Activated CD8-positive, alpha-beta memory T cell treated with anti-CD3 and anti-CD28 coated beads, Interleukin-2, amount 50 U/mL, for 4 hours (primary cell): ENCODE data around the gene CD72.
"Not testable (repeated sequence)": the region's sequence is repeated elsewhere in the genome, so short reads cannot be mapped to it uniquely, and the experiment has no call there.

Source experiments
- DNase-seq: peaks from one replicate; pipeline ENCODE4 v3.0.0-alpha.2; 2020

Gene CD72

GRCh38 chr9:35649431-35650340 lies 31.5 kb upstream of the CD72 start:
- DNase-seq = no peak

GRCh38 chr9:35646533-35647265 lies 28.5 kb upstream of the CD72 start:
- DNase-seq = peak; percentile 92

GRCh38 chr9:35646153-35646532 lies 27.9 kb upstream of the CD72 start:
- DNase-seq = no peak

- not testable (repeated sequence) for DNase-seq
Measured at GRCh38 chr9:35645736-35646135, 27.5 kb upstream of the CD72 start.

- no peak for DNase-seq
Measured at GRCh38 chr9:35643046-35643445, 24.8 kb upstream of the CD72 start.

GRCh38 chr9:35641478-35641877 lies 23.3 kb upstream of the CD72 start:
- not testable (repeated sequence) for DNase-seq

- not testable (repeated sequence) for DNase-seq
Measured at GRCh38 chr9:35640431-35640830, 22.2 kb upstream of the CD72 start.

GRCh38 chr9:35639631-35640030 lies 21.4 kb upstream of the CD72 start:
- DNase-seq = no peak

- not testable (repeated sequence) for DNase-seq
Measured at GRCh38 chr9:35639225-35639624, 21.0 kb upstream of the CD72 start.

- not testable (repeated sequence) for DNase-seq
Measured at GRCh38 chr9:35638751-35639150, 20.5 kb upstream of the CD72 start.

- not testable (repeated sequence) for DNase-seq
Measured at GRCh38 chr9:35637427-35637955, 19.3 kb upstream of the CD72 start.

GRCh38 chr9:35636877-35637246 lies 18.6 kb upstream of the CD72 start:
- DNase-seq = not testable (repeated sequence)

GRCh38 chr9:35636135-35636876 lies 18.1 kb upstream of the CD72 start:
- no peak for DNase-seq

- no peak for DNase-seq
Measured at GRCh38 chr9:35635730-35636129, 17.5 kb upstream of the CD72 start.

GRCh38 chr9:35629597-35629996 lies 11.4 kb upstream of the CD72 start:
- no peak for DNase-seq

- DNase-seq = no peak
Measured at GRCh38 chr9:35628389-35628991, 10.3 kb upstream of the CD72 start.

- DNase-seq = no peak
Measured at GRCh38 chr9:35627575-35627974, 9.4 kb upstream of the CD72 start.

GRCh38 chr9:35619800-35620158 lies 1.6 kb upstream of the CD72 start:
- no peak for DNase-seq

GRCh38 chr9:35618854-35619799 lies 914 bp upstream of the CD72 start:
- peak; percentile 32 for DNase-seq

- no peak for DNase-seq
Measured at GRCh38 chr9:35617548-35617947, 665 bp downstream of the CD72 start.

- peak; percentile 67 for DNase-seq
Measured at GRCh38 chr9:35616681-35617459, 1.3 kb downstream of the CD72 start.
